Measurements from ENCODE around the gene MCUB.

DNA sequence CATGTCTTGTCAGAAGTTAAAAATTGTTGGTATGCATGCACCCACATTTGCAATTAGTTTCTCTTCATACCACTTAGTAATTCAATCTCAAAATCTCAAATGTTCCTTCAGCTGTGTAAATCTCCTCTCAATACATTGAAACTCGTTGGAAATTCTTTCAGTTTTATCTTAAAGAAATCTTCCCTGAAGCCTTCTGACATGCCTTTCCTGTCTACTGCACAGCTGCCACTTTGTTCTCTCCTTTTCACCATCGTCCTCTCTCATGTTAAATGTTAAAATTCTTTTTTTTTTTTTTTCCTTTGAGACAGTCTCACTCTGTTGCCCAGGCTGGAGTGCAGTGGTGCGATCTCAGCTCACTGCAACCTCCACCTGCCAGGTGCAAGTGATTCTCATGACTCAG lies 30.9 kb downstream of the MCUB start:
- TF ChIP-seq JUND (IDR thresholded peaks at IDR 0.05) (no peak), HNF4A (conservative IDR thresholded peaks at IDR 0.05) (no peak), HNF4G (IDR thresholded peaks at IDR 0.05) (no peak)
- TF ChIP-seq, protein P1, sequence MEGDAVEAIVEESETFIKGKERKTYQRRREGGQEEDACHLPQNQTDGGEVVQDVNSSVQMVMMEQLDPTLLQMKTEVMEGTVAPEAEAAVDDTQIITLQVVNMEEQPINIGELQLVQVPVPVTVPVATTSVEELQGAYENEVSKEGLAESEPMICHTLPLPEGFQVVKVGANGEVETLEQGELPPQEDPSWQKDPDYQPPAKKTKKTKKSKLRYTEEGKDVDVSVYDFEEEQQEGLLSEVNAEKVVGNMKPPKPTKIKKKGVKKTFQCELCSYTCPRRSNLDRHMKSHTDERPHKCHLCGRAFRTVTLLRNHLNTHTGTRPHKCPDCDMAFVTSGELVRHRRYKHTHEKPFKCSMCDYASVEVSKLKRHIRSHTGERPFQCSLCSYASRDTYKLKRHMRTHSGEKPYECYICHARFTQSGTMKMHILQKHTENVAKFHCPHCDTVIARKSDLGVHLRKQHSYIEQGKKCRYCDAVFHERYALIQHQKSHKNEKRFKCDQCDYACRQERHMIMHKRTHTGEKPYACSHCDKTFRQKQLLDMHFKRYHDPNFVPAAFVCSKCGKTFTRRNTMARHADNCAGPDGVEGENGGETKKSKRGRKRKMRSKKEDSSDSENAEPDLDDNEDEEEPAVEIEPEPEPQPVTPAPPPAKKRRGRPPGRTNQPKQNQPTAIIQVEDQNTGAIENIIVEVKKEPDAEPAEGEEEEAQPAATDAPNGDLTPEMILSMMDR (IDR thresholded peaks at IDR 0.05; ENCODE audit: low read depth, low read length, missing input control) = no peak
